IPS-20b (cell line): Measurements from ENCODE around the gene CDC16.
"Not testable (repeated sequence)": the region's sequence is repeated elsewhere in the genome, so short reads cannot be mapped to it uniquely, and the experiment has no call there.

Experiments
- H3K27ac ChIP-seq: one replicate; pipeline ENCODE4 v1.5.1; 2013; ENCODE audit warnings: low read length
- H3K27me3 ChIP-seq: 2 replicates; pipeline ENCODE4 v1.6.1; 2013; ENCODE audit warnings: mild to moderate bottlenecking, low read length, inconsistent platforms; ENCODE audit not compliant: insufficient read depth
- H3K36me3 ChIP-seq: 2 replicates; pipeline ENCODE4 v1.6.1; 2013; ENCODE audit warnings: low read depth, mild to moderate bottlenecking, inconsistent platforms, low read length, moderate library complexity; ENCODE audit not compliant: insufficient read depth
- H3K4me1 ChIP-seq: 2 replicates; pipeline ENCODE4 v1.6.1; 2013; ENCODE audit warnings: mild to moderate bottlenecking, control low read depth, inconsistent platforms, low read length, moderate library complexity; ENCODE audit not compliant: insufficient read depth
- H3K4me3 ChIP-seq: 2 replicates; pipeline ENCODE4 v1.5.1; 2013; ENCODE audit warnings: mild to moderate bottlenecking, low read length, inconsistent platforms
- H3K9ac ChIP-seq: 2 replicates; pipeline ENCODE4 v1.6.1; 2013; ENCODE audit warnings: low read depth, mild to moderate bottlenecking, inconsistent platforms, low read length, moderate library complexity
- H3K9me3 ChIP-seq: 2 replicates; pipeline ENCODE4 v1.6.1; 2013; ENCODE audit warnings: mild to moderate bottlenecking, low read depth, low read length, inconsistent platforms; ENCODE audit not compliant: insufficient read depth

CDC16 gene

GRCh38 chr13:114234645-114235421 is at the start of gene CDC16:
TSS of gene CDC16 (plus strand) at chr13:114234897. CDS start at chr13:114235085, 188 bp downstream.
- Histone ChIP-seq H3K27ac (no peak within 1 kb of the TSS), H3K9me3 (no peaks in the 10 kb centered on the region), H3K36me3 (peaks cover 34% of the 10 kb centered on the region), H3K27me3 (peaks cover 5% of the 10 kb centered on the region; the same call in 1 of the 2 replicates), H3K4me1 (peaks cover 32% of the 10 kb centered on the region; the same call in 1 of the 2 replicates), H3K9ac (peak within 1 kb of the TSS; percentile 90), H3K4me3 (peak within 1 kb of the TSS; percentile 97)

GRCh38 chr13:114185182-114185971 is 49.3 kb upstream of the CDC16 start:
- no peak overlapping the region for H3K9ac ChIP-seq
- no peak overlapping the region for H3K4me3 ChIP-seq
- H3K27me3 ChIP-seq: no peaks in the 10 kb centered on the region
- no peaks in the 10 kb centered on the region for H3K4me1 ChIP-seq
- no peaks in the 10 kb centered on the region for H3K36me3 ChIP-seq
- H3K27ac ChIP-seq: no peak overlapping the region
- no peaks in the 10 kb centered on the region for H3K9me3 ChIP-seq

GRCh38 chr13:114194853-114195252 is 39.8 kb upstream of the CDC16 start:
- Histone ChIP-seq H3K27me3 (no peaks in the 10 kb centered on the region), H3K4me1 (no peaks in the 10 kb centered on the region), H3K4me3 (no peak overlapping the region), H3K9me3 (no peaks in the 10 kb centered on the region), H3K36me3 (no peaks in the 10 kb centered on the region), H3K27ac (no peak overlapping the region), H3K9ac (no peak overlapping the region)

GRCh38 chr13:114196629-114197028 is 38.1 kb upstream of the CDC16 start:
- Histone ChIP-seq H3K27me3 (no peaks in the 10 kb centered on the region), H3K27ac (no peak overlapping the region), H3K4me1 (no peaks in the 10 kb centered on the region; the same call in 1 of the 2 replicates), H3K9me3 (no peaks in the 10 kb centered on the region), H3K36me3 (no peaks in the 10 kb centered on the region), H3K9ac (no peak overlapping the region), H3K4me3 (no peak overlapping the region; the same call in 1 of the 2 replicates)

GRCh38 chr13:114198556-114198955 is 36.1 kb upstream of the CDC16 start:
- Histone ChIP-seq H3K27me3 (no peaks in the 10 kb centered on the region), H3K9ac (no peak overlapping the region), H3K27ac (no peak overlapping the region), H3K4me1 (no peaks in the 10 kb centered on the region; the same call in 1 of the 2 replicates), H3K36me3 (no peaks in the 10 kb centered on the region), H3K4me3 (no peak overlapping the region), H3K9me3 (no peaks in the 10 kb centered on the region)

- not testable (repeated sequence) for H3K4me3 ChIP-seq, H3K27ac ChIP-seq, H3K36me3 ChIP-seq, H3K9ac ChIP-seq, H3K27me3 ChIP-seq, H3K4me1 ChIP-seq, H3K9me3 ChIP-seq
Observed at GRCh38 chr13:114199526-114199925, 35.2 kb upstream of the CDC16 start.

- Histone ChIP-seq H3K9me3 (no peaks in the 10 kb centered on the region), H3K27me3 (no peaks in the 10 kb centered on the region), H3K9ac (no peak overlapping the region), H3K4me3 (no peak overlapping the region), H3K36me3 (no peaks in the 10 kb centered on the region), H3K4me1 (no peaks in the 10 kb centered on the region; the same call in 1 of the 2 replicates), H3K27ac (no peak overlapping the region)
Observed at GRCh38 chr13:114199954-114200353, 34.7 kb upstream of the CDC16 start.

GRCh38 chr13:114200399-114200911 is 34.2 kb upstream of the CDC16 start:
- no peaks in the 10 kb centered on the region; the same call in 1 of the 2 replicates for H3K4me1 ChIP-seq
- H3K36me3 ChIP-seq: no peaks in the 10 kb centered on the region
- no peak overlapping the region for H3K4me3 ChIP-seq
- H3K9ac ChIP-seq: no peak overlapping the region
- H3K27ac ChIP-seq: no peak overlapping the region
- no peaks in the 10 kb centered on the region for H3K27me3 ChIP-seq
- no peaks in the 10 kb centered on the region for H3K9me3 ChIP-seq

- Histone ChIP-seq H3K4me1 (no peaks in the 10 kb centered on the region; the same call in 1 of the 2 replicates), H3K27ac (no peak overlapping the region), H3K9ac (no peak overlapping the region), H3K36me3 (no peaks in the 10 kb centered on the region), H3K4me3 (no peak overlapping the region), H3K27me3 (no peaks in the 10 kb centered on the region), H3K9me3 (peaks cover 13% of the 10 kb centered on the region)
Observed at GRCh38 chr13:114202581-114202980, 32.1 kb upstream of the CDC16 start.

- peaks cover 19% of the 10 kb centered on the region for H3K9me3 ChIP-seq
- no peaks in the 10 kb centered on the region for H3K36me3 ChIP-seq
- H3K4me1 ChIP-seq: no peaks in the 10 kb centered on the region; the same call in 1 of the 2 replicates
- no peak overlapping the region for H3K27ac ChIP-seq
- H3K9ac ChIP-seq: no peak overlapping the region
- H3K4me3 ChIP-seq: no peak overlapping the region
- no peaks in the 10 kb centered on the region for H3K27me3 ChIP-seq
Observed at GRCh38 chr13:114203536-114203935, 31.2 kb upstream of the CDC16 start.

- Histone ChIP-seq H3K4me3 (no peak overlapping the region), H3K27me3 (no peaks in the 10 kb centered on the region), H3K4me1 (no peaks in the 10 kb centered on the region; the same call in 1 of the 2 replicates), H3K9ac (no peak overlapping the region), H3K27ac (no peak overlapping the region), H3K36me3 (no peaks in the 10 kb centered on the region), H3K9me3 (peaks cover 19% of the 10 kb centered on the region)
Observed at GRCh38 chr13:114204894-114205293, 29.8 kb upstream of the CDC16 start.
